Heart left ventricle (tissue), 16 donors: ENCODE measurements around the gene C9orf152. TPM values are rescaled to one million over a fixed set of nuclear protein-coding genes. Genes with fewer than 3 reads are reported as not detected.

Experiments used
- ATAC-seq, 4 donors: fragments of 200-7000 bp; cut with Tn5 transposase; one replicate each; pipeline ENCODE4 v1.9.1; 2020 to 2022; ENCODE audit warnings: moderate library complexity in 4 of 4, mild to moderate bottlenecking in 3 of 4, moderate number of reproducible peaks in 1 of 4
- DNase-seq, 5 donors: peaks; one replicate each; pipeline ENCODE4 v3.0.0-alpha.2; 2020
- H3K27ac ChIP-seq, 12 donors: fragments of 200-600 bp; sonication (generic) in 4 of 12; one replicate each; pipeline versions ENCODE4 v1.5.0 to v1.8.0; 2016 to 2022; ENCODE audit warnings: mild to moderate bottlenecking in 2 of 12
- H3K27me3 ChIP-seq, 9 donors: fragments of 200-600 bp; sonication (generic) in 2 of 9; one replicate each; pipeline versions ENCODE4 v1.5.1 to v1.8.0; 2016 to 2022; ENCODE audit warnings: mild to moderate bottlenecking in 3 of 9
- H3K36me3 ChIP-seq, 9 donors: fragments of 200-600 bp; sonication (generic) in 2 of 9; one replicate each; pipeline versions ENCODE4 v1.5.0 to v1.8.0; 2018 to 2022; ENCODE audit warnings: mild to moderate bottlenecking in 2 of 9
- H3K4me1 ChIP-seq, 12 donors: fragments of 200-600 bp; sonication (generic) in 4 of 12; one replicate each; pipeline versions ENCODE4 v1.5.0 to v1.8.0; 2016 to 2022; ENCODE audit warnings: mild to moderate bottlenecking in 3 of 12
- H3K4me3 ChIP-seq, 12 donors: fragments of 200-600 bp; sonication (generic) in 4 of 12; one replicate each; pipeline versions ENCODE4 v1.5.0 to v1.8.0; 2017 to 2022; ENCODE audit warnings: mild to moderate bottlenecking in 9 of 12, moderate library complexity in 4 of 12
- H3K9me3 ChIP-seq, 12 donors: fragments of 200-600 bp; sonication (generic) in 4 of 12; one replicate each; pipeline versions ENCODE4 v1.5.0 to v1.8.0; 2016 to 2022; ENCODE audit warnings: mild to moderate bottlenecking in 1 of 12
- POLR2A ChIP-seq, 2 donors: fragments of 450-650 bp; IDR thresholded peaks; one replicate each; pipeline ENCODE4 v1.6.1; 2017; ENCODE audit warnings: antibody characterized with exemption in 2 of 2, mild to moderate bottlenecking in 2 of 2, moderate library complexity in 2 of 2
- WGBS, 4 donors: extraction: QIAGEN DNeasy Blood & Tissue Kit in 2 of 4; methylation state at CpG; one replicate each; pipeline versions ENCODE4 v1.1.5 to v1.1.7; 2013 to 2018; 5-methylcytosine and 5-hydroxymethylcytosine counted together
- intact Hi-C, 10 donors: fragments of 100-400 bp; cut with DNase I; formaldehyde crosslinking; loops; one replicate each; pipeline versions ENCODE4 v1.11.1 to v1.14.2; 2022
- polyA plus RNA-seq, 2 donors: library from polyadenylated mRNA; stranded (reverse); fragments of 200-250 nt; gene quantifications; one replicate each; pipeline ENCODE4 v1.2.3, GENCODE V29; 2013
- total RNA-seq, 9 donors: library from RNA; depleted of rRNA in 2 of 9; stranded (reverse); fragments of >200 nt in 2 of 9; fragmentation: NEBNext Ultra II Directional in 3 of 9; extraction: Animal tissue kit (Norgen Biotek cat#: 25700) in 3 of 9; gene quantifications; one replicate each; pipeline versions ENCODE4 v1.1.0 to v1.2.4, GENCODE V29; 2016 to 2023
- TF ChIP-seq, protein P1 (sequence below), 12 donors: fragments of 200-600 bp; sonication (generic) in 4 of 12; IDR thresholded peaks; one replicate each; pipeline versions ENCODE4 v1.5.0 to v1.8.0; 2018 to 2022; ENCODE audit warnings: antibody characterized with exemption in 12 of 12, mild to moderate bottlenecking in 5 of 12
- donor health status: ischemic (EF 13 %, LVEDD 7.1; RV severe dilation, severe dysfunction).
- donor health status: healthy with polysubstance abuse.
- donor health status: DM: no; HTN: yes; CAD: no.
- donor health status: DM: no; HTN: no; CAD: no.
- donor health status: ischemic (EF 25% LVEDD 6.9; RV normal size, moderate dysfunction).
- donor health status: ischemic (EF 25% LVEDD 5.7; RV mildly dilated, moderate dysfunction).
- donor health status: healthy.
- donor health status: DM: yes; HTN: yes; CAD: no.
- donor health status: ischemic (EF 35%, LVEDD 5.7; RV mildly dilated, moderate dysfunction).
- donor health status: nonischemic (EF 11% LVEDD 7.7; RV severe dilation, severe dysfunction).
- donor health status: DM: yes; HTN: yes; CAD: no.
- donor health status: PGD.
- donor health status: ischemic (EF 29% LVEDD 5.4; RV normal size, mild dysfunction).
- donor health status: nonischemic (EF 23%, LVEDD 6.1; RV moderate dilation, normal function).

C9orf152 gene
- total and polyA plus RNA-seq, 11 donors: not detected

DNA sequence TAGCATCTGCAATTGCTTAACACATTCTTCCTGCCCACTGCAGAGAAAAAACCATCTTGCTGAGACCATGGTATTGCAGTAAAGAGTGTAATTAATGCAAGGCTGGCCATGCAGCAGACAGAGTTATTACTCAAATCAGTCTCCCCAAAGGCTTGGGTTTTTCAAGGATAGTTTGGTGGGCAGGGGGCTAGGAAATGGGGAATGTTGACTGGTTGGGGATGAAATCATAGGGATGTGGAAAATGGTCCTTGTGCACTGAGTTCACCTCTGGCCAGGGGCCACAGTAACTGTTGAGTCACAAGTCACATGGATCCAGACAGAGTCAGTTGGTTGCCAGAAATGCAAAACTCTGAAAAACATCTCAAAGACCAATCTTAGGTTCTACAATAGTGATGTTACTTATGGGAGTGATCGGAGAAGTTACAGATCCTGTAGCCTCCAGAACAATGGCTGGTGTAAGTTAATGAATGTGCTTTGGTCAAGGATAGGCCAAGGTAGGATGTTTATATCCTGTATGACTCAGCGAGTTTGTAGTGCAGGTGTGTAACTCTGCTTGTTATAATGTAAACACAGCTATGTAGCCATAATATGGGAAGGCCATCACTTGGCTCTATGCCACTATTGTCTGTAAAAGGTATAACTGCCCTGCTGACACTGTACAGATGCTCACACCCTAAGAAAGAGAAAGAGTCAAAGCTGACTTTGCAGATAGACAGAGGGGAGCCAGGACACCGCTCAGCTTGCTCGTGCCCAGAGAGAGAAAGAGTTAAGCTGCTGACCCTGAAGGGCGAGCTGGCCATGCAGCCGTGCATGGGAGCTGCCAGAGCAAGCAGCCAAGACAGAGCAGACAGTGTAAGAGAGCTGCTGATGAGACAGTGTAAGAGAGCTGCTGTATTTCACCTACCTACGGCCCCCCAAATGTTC is 27.2 kb downstream of the C9orf152 start:
- Histone ChIP-seq H3K27me3 (no peaks in the 10 kb centered on the region), H3K4me1 (no peaks in the 10 kb centered on the region), H3K36me3 (no peaks in the 10 kb centered on the region), H3K9me3 (no peaks in the 10 kb centered on the region), H3K27ac (no peak overlapping the region), H3K4me3 (no peak overlapping the region)
- WGBS, 4 donors: 68 to 77% (median 71%) methylated on average over 7 of the region's 7 CpGs
- DNase-seq (no peak), ATAC-seq (peak in 2 of 4 donors; percentile 18 to 33)
- TF ChIP-seq, protein P1, sequence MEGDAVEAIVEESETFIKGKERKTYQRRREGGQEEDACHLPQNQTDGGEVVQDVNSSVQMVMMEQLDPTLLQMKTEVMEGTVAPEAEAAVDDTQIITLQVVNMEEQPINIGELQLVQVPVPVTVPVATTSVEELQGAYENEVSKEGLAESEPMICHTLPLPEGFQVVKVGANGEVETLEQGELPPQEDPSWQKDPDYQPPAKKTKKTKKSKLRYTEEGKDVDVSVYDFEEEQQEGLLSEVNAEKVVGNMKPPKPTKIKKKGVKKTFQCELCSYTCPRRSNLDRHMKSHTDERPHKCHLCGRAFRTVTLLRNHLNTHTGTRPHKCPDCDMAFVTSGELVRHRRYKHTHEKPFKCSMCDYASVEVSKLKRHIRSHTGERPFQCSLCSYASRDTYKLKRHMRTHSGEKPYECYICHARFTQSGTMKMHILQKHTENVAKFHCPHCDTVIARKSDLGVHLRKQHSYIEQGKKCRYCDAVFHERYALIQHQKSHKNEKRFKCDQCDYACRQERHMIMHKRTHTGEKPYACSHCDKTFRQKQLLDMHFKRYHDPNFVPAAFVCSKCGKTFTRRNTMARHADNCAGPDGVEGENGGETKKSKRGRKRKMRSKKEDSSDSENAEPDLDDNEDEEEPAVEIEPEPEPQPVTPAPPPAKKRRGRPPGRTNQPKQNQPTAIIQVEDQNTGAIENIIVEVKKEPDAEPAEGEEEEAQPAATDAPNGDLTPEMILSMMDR (IDR thresholded peaks at IDR 0.05): no peak
- no peak for TF ChIP-seq POLR2A (IDR thresholded peaks at IDR 0.05)
- intact Hi-C loops: loop anchor here in 7 of 10 donors (5.0 to 10.0 kb wide), 3 partner anchors 37 to 444 kb away; no protein-coding TSS in a partner anchor

DNA sequence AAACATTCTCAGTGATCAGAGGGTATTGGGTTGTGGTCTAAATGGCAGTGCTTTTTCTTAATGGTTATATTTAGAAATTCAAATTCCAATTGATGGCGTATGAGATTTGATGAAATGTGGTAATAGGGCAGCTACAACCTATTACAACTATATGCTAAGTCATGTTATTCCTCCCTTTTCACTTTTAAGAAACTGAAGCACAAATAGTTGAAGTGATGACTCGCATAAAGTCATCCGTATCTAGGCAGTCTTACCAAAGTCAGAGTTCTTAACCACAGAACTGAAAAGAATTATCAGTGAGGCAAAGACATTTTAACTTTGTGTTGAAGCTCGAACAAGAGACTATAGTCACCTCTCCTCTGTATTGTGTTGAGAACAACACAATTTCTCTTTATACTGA is 28.2 kb downstream of the C9orf152 start:
- ATAC-seq (no peak), DNase-seq (no peak)
- TF ChIP-seq, protein P1 (IDR thresholded peaks at IDR 0.05): no peak
- no peak for TF ChIP-seq POLR2A (IDR thresholded peaks at IDR 0.05)
- WGBS, 4 donors: 86 to 94% (median 92%) methylated on average over 4 of the region's 4 CpGs
- intact Hi-C loops: loop anchor here in 8 of 10 donors (5.0 to 10.0 kb wide), 4 partner anchors 38 to 445 kb away; no protein-coding TSS in a partner anchor
- no peaks in the 10 kb centered on the region for H3K4me1 ChIP-seq
- no peak overlapping the region for H3K27ac ChIP-seq
- H3K36me3 ChIP-seq: no peaks in the 10 kb centered on the region
- no peaks in the 10 kb centered on the region for H3K27me3 ChIP-seq
- no peaks in the 10 kb centered on the region for H3K9me3 ChIP-seq
- no peak overlapping the region for H3K4me3 ChIP-seq

DNA sequence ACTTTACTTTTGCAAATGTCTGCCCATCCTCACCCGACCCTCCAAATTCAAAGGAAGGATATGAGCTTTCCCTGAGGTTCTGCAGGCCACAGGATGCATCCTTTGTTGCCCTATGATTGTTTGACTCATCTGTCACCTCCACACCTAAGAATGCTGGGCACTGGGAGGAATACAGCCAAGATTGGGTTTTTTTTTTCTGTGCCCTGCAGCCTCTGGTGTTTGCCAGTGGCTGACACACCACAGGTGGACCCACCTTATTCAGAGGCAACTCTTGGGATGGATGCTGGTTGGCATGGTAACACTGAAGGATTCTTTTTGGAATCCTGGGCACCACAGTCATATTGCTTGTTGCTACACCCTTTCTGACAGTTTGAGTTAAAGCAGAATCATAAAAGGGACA is 29.7 kb downstream of the C9orf152 start:
- H3K27me3 ChIP-seq: no peaks in the 10 kb centered on the region
- H3K4me3 ChIP-seq: no peak overlapping the region
- ATAC-seq: no peak
- H3K9me3 ChIP-seq: no peaks in the 10 kb centered on the region
- intact Hi-C loops: loop anchor here in 1 of 10 donors (10.0 kb wide), 1 partner anchor 47 kb away; no protein-coding TSS in a partner anchor
- H3K36me3 ChIP-seq: no peaks in the 10 kb centered on the region
- 58 to 80% (median 65%) methylated on average over 1 of the region's 1 CpG for WGBS, 4 donors
- H3K27ac ChIP-seq: no peak overlapping the region
- no peak for TF ChIP-seq POLR2A (IDR thresholded peaks at IDR 0.05)
- TF ChIP-seq, protein P1 (IDR thresholded peaks at IDR 0.05): no peak
- DNase-seq: no peak
- H3K4me1 ChIP-seq: peaks cover 0 to 5% (median 0%) of the 10 kb centered on the region in 12 donors

DNA sequence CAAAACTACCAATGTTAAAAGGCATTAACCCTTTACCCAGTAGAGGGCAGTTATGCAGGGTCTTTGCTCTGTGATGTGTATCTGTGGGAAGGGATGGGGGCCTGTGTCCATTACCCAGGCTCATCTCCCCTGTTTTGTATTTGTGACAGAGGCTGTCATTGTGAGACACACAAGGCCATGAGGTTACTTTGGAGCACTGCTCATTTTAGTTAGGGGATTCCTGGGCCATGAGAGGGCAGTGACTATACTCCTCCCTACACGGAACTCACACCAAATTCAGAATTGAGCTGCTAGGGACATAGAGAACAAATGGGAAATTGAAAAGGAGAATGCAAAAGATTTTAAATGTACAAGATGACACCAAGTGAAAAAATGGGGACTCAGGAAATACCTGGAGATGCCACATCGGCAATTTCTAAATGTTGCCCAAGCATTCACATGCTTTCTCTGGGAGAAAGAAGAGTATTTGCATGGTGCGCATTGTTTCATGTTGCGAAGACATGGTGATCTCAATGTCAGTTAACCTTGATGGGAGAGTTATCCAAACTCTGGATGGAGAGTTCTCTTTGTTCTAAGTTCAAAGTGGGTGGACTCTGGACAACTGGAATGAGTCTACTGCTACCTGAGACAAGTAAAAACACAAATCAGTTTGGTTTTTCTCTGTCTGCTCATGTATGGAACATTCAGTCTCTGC is 32.5 kb downstream of the C9orf152 start:
- DNase-seq: no peak
- Histone ChIP-seq H3K4me1 (peaks cover 0 to 7% (median 0%) of the 10 kb centered on the region in 12 donors), H3K27ac (no peak overlapping the region), H3K4me3 (no peak overlapping the region), H3K9me3 (no peaks in the 10 kb centered on the region), H3K36me3 (peaks cover 0 to 23% (median 12%) of the 10 kb centered on the region in 9 donors), H3K27me3 (no peaks in the 10 kb centered on the region)
- WGBS, 4 donors: 85 to 92% (median 90%) methylated on average over 4 of the region's 4 CpGs
- no peak for TF ChIP-seq POLR2A (IDR thresholded peaks at IDR 0.05)
- TF ChIP-seq, protein P1 (IDR thresholded peaks at IDR 0.05): no peak
- intact Hi-C loops: loop anchor here in 1 of 10 donors (10.0 kb wide), 1 partner anchor 49 kb away; no protein-coding TSS in a partner anchor
- ATAC-seq: no peak
